Neuronal stem cell (in vitro differentiated cells): Measurements from ENCODE around the gene POTEJ. TPM values are rescaled to one million over a fixed set of nuclear protein-coding genes. Genes with fewer than 3 reads are reported as not detected.
"Not testable (repeated sequence)": the region's sequence is repeated elsewhere in the genome, so short reads cannot be mapped to it uniquely, and the experiment has no call there.

ENCODE experiments used
- DNase-seq: peaks from one replicate; pipeline ENCODE4 v3.0.0-alpha.2; 2013; ENCODE audit warnings: low spot score
- H2AFZ ChIP-seq: one replicate; pipeline ENCODE4 v1.6.1; 2013; ENCODE audit warnings: mild to moderate bottlenecking, low read length, inconsistent platforms
- H2AK5ac ChIP-seq: 2 replicates; pipeline ENCODE4 v1.6.1; 2013; ENCODE audit warnings: low read depth, mild to moderate bottlenecking, inconsistent platforms, low read length, moderate library complexity, mixed read lengths
- H2BK120ac ChIP-seq: 2 replicates; pipeline ENCODE4 v1.6.1; 2013; ENCODE audit warnings: low read depth, mild to moderate bottlenecking, inconsistent platforms, low read length, moderate library complexity, mixed read lengths
- H2BK12ac ChIP-seq: one replicate; pipeline ENCODE4 v1.6.1; 2013; ENCODE audit warnings: low read length, inconsistent platforms
- H2BK15ac ChIP-seq: 2 replicates; pipeline ENCODE4 v1.6.1; 2013; ENCODE audit warnings: mild to moderate bottlenecking, low read length, inconsistent platforms, mixed read lengths
- H2BK5ac ChIP-seq: one replicate; pipeline ENCODE4 v1.6.1; 2013; ENCODE audit warnings: inconsistent platforms, mild to moderate bottlenecking, low read length, moderate library complexity
- H3K14ac ChIP-seq: one replicate; pipeline ENCODE4 v1.6.1; 2013; ENCODE audit warnings: low read length, inconsistent platforms
- H3K18ac ChIP-seq: 2 replicates; pipeline ENCODE4 v1.6.1; 2013; ENCODE audit warnings: low read length, inconsistent platforms
- H3K23ac ChIP-seq: 2 replicates; pipeline ENCODE4 v1.6.1; 2013; ENCODE audit warnings: low read depth, mild to moderate bottlenecking, mixed read lengths, low read length, inconsistent platforms; ENCODE audit not compliant: poor library complexity
- H3K27ac ChIP-seq: replicated peaks from 3 replicates; pipeline ENCODE4 v1.5.1; 2013; ENCODE audit warnings: low read length, inconsistent platforms
- H3K27me3 ChIP-seq, 3 experiments: 2 replicates each; pipeline ENCODE4 v1.6.1; 2013; ENCODE audit warnings: low read length in 3 of 3, mild to moderate bottlenecking in 2 of 3, inconsistent platforms in 1 of 3, low read depth in 1 of 3, mixed read lengths in 1 of 3, moderate library complexity in 1 of 3; ENCODE audit not compliant: control insufficient read depth in 3 of 3, insufficient read depth in 3 of 3
- H3K36me3 ChIP-seq, 2 donors: replicated peaks in 1 of 2; 2 replicates each; pipeline ENCODE4 v1.6.1; 2013; ENCODE audit warnings: low read length in 2 of 2; ENCODE audit not compliant: control insufficient read depth in 2 of 2, insufficient read depth in 2 of 2
- H3K4ac ChIP-seq: 2 replicates; pipeline ENCODE4 v1.6.1; 2013; ENCODE audit warnings: inconsistent platforms, mild to moderate bottlenecking, low read length, moderate library complexity
- H3K4me1 ChIP-seq, 2 donors: 1 replicate in 1 of 2; 2 replicates in 1 of 2; pipeline ENCODE4 v1.6.1; 2013; ENCODE audit warnings: low read length in 2 of 2, low read depth in 1 of 2; ENCODE audit not compliant: control insufficient read depth in 2 of 2, insufficient read depth in 1 of 2
- H3K4me2 ChIP-seq: one replicate; pipeline ENCODE4 v1.6.1; 2013; ENCODE audit warnings: mild to moderate bottlenecking, low read length, inconsistent platforms; ENCODE audit not compliant: insufficient read depth, poor library complexity, severe bottlenecking
- H3K4me3 ChIP-seq, 2 donors: 2 replicates each; pipeline ENCODE4 v1.5.1; 2013; ENCODE audit warnings: low read length in 2 of 2, mild to moderate bottlenecking in 2 of 2, inconsistent platforms in 1 of 2, moderate library complexity in 1 of 2
- H3K79me1 ChIP-seq: one replicate; pipeline ENCODE4 v1.6.1; 2013; ENCODE audit warnings: low read depth, mild to moderate bottlenecking, inconsistent platforms, low read length, moderate library complexity
- H3K9ac ChIP-seq: one replicate; pipeline ENCODE4 v1.6.1; 2013; ENCODE audit warnings: mild to moderate bottlenecking, low read depth, low read length, inconsistent platforms; ENCODE audit not compliant: poor library complexity
- H3K9me3 ChIP-seq, 2 donors: replicated peaks in 1 of 2; 2 replicates each; pipeline versions ENCODE3 to v1.6.1; 2013; ENCODE audit warnings: low read length in 2 of 2, mild to moderate bottlenecking in 2 of 2, inconsistent platforms in 1 of 2, low read depth in 1 of 2, mixed read lengths in 1 of 2, moderate library complexity in 1 of 2; ENCODE audit not compliant: control insufficient read depth in 2 of 2, insufficient read depth in 1 of 2
- H4K8ac ChIP-seq: one replicate; pipeline ENCODE4 v1.6.1; 2013; ENCODE audit warnings: low read depth, mild to moderate bottlenecking, inconsistent platforms, low read length, moderate library complexity
- H4K91ac ChIP-seq: one replicate; pipeline ENCODE4 v1.6.1; 2013; ENCODE audit warnings: low read length, low read depth, mild to moderate bottlenecking, inconsistent platforms; ENCODE audit not compliant: poor library complexity
- WGBS, 2 donors: extraction: QIAGEN DNeasy Blood & Tissue Kit; methylation state at CpG; one replicate each; pipeline ENCODE4 v1.1.7; 2013; ENCODE audit warnings: missing lambda C conversion rate in 2 of 2, mixed read lengths in 1 of 2; ENCODE audit not compliant: insufficient read length in 2 of 2, insufficient replicate concordance in 1 of 2; ENCODE audit errors: extremely low coverage in 2 of 2; 5-methylcytosine and 5-hydroxymethylcytosine counted together
- polyA plus RNA-seq, 2 experiments: library from polyadenylated mRNA; stranded (reverse); fragments of 200-250 nt; gene quantifications; one replicate each; pipeline ENCODE4 v1.2.3, GENCODE V29; 2013

Gene POTEJ
- 0.01 TPM for polyA plus RNA-seq (2013, experiment 1 of 2)
- polyA plus RNA-seq (2013, experiment 2 of 2): not detected

DNA sequence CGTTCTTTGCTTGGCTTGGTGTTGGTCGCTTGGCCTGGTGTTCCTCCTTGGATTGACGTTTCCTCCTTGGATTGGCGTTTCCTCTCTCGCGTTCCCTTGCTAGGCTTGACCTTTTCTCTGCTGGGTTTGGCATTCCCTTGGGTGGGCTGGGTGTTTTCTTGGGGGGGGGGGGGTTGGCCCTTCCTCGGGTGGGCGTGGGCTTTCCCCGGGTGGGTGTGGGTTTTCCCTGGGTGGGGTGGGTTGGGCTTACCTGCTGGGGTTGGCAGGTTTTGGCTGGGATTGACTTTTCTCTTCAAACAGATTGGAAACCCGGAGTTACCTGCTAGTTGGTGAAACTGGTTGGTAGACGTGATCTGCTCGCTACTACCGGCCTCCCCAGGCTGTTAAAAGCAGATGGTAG, at the start of gene POTEJ:
Gene POTEJ (plus strand): TSS at position 301 of the 400 bp plus-strand sequence. CDS start 93 bp downstream, at position 394.
- H3K18ac ChIP-seq, DNase-seq, H3K4ac ChIP-seq, H4K91ac ChIP-seq, H2BK12ac ChIP-seq, H3K4me1 ChIP-seq, H3K23ac ChIP-seq, H2AFZ ChIP-seq, H3K4me3 ChIP-seq, H3K27ac ChIP-seq, H2AK5ac ChIP-seq, H3K4me2 ChIP-seq, H2BK15ac ChIP-seq, H3K79me1 ChIP-seq, H4K8ac ChIP-seq, H3K9ac ChIP-seq, H3K9me3 ChIP-seq, H2BK5ac ChIP-seq, H3K36me3 ChIP-seq, H3K14ac ChIP-seq, H2BK120ac ChIP-seq, H3K27me3 ChIP-seq: not testable (repeated sequence)
- WGBS, 2 donors: no CpG with 5 or more reads among the region's 13 CpGs

DNA sequence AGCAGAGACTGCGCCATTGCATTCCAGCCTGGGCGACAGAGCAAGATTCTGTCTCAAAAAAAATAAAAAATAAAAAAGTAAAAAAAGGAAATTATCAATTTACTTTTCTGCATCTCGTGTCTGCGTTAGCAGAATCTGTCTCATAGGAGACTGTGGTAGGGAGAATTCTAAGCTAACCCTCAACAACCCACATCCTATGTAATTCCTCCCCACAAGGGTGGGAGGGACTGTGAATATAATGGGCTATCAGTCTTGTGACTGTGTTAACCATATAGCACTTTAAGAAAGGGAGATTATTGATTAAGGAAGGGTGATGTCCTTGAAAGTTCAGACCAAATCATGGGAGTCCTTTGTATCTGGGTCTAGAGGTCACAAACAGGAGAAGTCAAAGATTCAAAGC, 45.1 kb upstream of the POTEJ start:
- not testable (repeated sequence) for H3K4ac ChIP-seq, H3K79me1 ChIP-seq, H3K27me3 ChIP-seq, H3K4me3 ChIP-seq, H3K9me3 ChIP-seq, H4K8ac ChIP-seq, H3K36me3 ChIP-seq, H2BK12ac ChIP-seq, H2BK15ac ChIP-seq, H4K91ac ChIP-seq, H3K14ac ChIP-seq, H3K23ac ChIP-seq, H2BK120ac ChIP-seq, H2AFZ ChIP-seq, H3K27ac ChIP-seq, H3K18ac ChIP-seq, H3K4me1 ChIP-seq, H2BK5ac ChIP-seq, DNase-seq, H2AK5ac ChIP-seq, H3K9ac ChIP-seq, H3K4me2 ChIP-seq
- no CpG with 5 or more reads among the region's 4 CpGs for WGBS, 2 donors

DNA sequence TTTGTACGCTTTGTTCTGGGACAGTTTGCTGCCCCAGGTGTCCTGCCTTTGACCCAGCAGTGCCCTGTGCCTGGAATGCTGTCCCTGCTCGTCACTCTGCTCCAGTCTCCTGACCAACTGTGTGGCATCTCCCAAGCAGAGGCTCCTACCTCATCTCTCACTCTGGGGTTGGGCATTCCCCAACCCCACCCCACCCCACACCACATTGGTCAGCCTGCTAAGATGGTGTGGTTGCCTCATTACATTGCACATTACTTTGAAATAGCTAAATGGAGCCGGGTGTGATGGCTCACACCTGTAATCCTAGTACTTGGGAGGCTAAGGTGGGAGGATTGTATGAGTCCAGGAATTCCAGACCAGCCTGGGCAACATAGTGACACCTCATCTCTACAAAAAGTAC, 39.3 kb upstream of the POTEJ start:
- DNase-seq, H3K79me1 ChIP-seq: not testable (repeated sequence)

GRCh38 chr2:130574230-130574629, 37.0 kb upstream of the POTEJ start:
- not testable (repeated sequence) for H2AFZ ChIP-seq, H3K79me1 ChIP-seq, H3K4me3 ChIP-seq, H4K8ac ChIP-seq, H3K9ac ChIP-seq, H3K27ac ChIP-seq, H3K23ac ChIP-seq, H3K36me3 ChIP-seq, H3K27me3 ChIP-seq, H2BK12ac ChIP-seq, H2BK120ac ChIP-seq, H3K4me1 ChIP-seq, H2BK15ac ChIP-seq, DNase-seq, H3K4me2 ChIP-seq, H4K91ac ChIP-seq, H2BK5ac ChIP-seq, H3K14ac ChIP-seq, H2AK5ac ChIP-seq, H3K9me3 ChIP-seq, H3K4ac ChIP-seq, H3K18ac ChIP-seq
- no CpG with 5 or more reads among the region's 13 CpGs for WGBS, 2 donors

More for the DNA sequence above, 39.3 kb upstream of the POTEJ start:
- not testable (repeated sequence) for H2BK15ac ChIP-seq, H3K4ac ChIP-seq, H3K4me1 ChIP-seq, H2AK5ac ChIP-seq, H2BK120ac ChIP-seq, H3K14ac ChIP-seq, H2AFZ ChIP-seq, H3K27me3 ChIP-seq, H3K4me3 ChIP-seq, H3K4me2 ChIP-seq, H3K18ac ChIP-seq, H3K9me3 ChIP-seq, H4K8ac ChIP-seq, H3K36me3 ChIP-seq, H2BK12ac ChIP-seq, H3K9ac ChIP-seq, H4K91ac ChIP-seq, H2BK5ac ChIP-seq, H3K27ac ChIP-seq, H3K23ac ChIP-seq
- WGBS, 2 donors: no CpG with 5 or more reads among the region's 3 CpGs
